Right renal cortex interstitium (tissue), 3 donors: ENCODE measurements around the gene DAPK3. TPM values are rescaled to one million over a fixed set of nuclear protein-coding genes. Genes with fewer than 3 reads are reported as not detected.
"Not testable (repeated sequence)": the region's sequence is repeated elsewhere in the genome, so short reads cannot be mapped to it uniquely, and the experiment has no call there.

Experiments used
- DNase-seq, 3 donors: peaks; one replicate each; pipeline ENCODE4 v3.0.0-alpha.2; 2013; ENCODE audit warnings: low read depth in 3 of 3, low spot score in 2 of 3
- polyA plus RNA-seq, 3 donors: library from polyadenylated mRNA; unstranded; fragments of 120-200 nt; gene quantifications; one replicate each; pipeline ENCODE4 v1.2.1, GENCODE V29; 2013; ENCODE audit not compliant: insufficient read length in 3 of 3

The DAPK3 gene
- polyA plus RNA-seq, 3 donors = 30.9 to 37.3 (median 30.9) TPM

DNA sequence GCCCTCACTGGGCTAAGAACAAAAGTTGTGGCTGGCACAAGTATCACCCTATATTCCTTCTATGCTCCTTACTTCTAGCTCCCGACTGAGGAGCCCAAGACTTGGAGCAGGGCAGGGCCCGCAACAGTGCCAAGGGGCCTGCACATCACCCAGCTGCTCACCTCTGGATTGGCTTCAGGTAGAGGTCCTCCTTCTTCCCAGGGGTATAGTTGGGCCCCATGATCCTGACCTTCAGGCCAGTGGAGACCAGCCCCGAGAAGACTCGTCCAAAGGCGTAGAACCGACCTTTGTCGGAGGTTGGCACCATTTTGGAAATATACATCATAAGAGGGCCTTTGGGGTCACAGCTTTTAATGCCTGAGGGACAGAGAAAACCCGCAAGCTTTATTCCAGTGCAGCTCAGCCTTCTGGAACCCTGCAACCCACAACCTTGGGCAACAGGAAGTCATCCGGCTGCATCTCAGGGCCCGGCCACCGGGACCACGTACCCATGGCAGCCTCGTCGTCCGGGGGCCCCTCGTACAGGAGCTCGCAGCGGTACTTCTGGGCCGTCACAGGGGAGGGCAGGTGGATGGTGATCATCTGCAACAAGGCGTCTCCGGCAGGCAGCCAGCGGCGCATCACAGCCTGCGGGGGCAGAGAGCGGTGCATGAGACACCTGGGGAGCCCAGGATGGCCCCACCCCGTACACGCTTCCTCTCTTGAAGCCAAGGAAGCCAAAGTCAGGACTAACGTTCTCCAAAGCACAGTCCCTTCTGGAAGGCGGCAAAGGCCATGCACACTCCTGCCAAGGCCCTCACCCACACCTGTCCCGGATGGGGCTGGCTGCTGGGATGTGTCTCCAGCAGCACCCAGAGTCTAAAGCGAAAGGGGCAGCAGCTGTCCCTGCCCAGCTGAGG, 9.7 kb upstream of the DAPK3 start:
- no peak for DNase-seq

DNA sequence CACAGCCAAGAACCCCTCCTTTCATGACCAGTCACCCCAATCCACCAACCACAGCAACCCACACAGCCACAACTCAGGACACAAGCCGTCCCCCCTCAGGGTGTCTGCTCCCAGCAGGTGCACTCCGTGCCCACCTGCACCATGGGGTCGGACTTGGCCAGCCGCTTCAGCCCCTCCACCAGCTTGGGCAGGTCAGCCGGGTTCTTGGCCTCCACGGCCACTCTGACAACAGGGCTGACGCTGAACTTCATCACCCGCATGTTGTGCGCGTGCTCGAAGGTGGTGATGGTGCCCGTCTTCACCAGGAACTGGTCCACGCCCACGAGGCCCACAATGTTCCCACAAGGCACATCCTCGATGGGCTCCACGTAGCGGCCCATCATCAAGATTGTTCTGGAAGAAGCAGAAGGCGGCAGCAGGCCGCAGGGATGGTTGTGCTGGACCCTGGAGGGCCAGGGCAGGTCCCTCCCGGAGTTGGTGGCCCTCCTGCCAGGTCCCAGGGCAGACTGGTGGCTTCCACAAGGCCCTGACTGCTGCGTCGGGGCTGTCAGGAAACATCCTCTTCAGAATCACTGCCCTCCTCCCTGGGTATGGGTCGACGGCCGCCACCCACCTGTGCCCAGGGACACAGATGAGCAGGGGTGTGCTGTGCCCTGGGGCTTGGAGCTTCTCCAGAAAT, 8.9 kb upstream of the DAPK3 start:
- no peak for DNase-seq

DNA sequence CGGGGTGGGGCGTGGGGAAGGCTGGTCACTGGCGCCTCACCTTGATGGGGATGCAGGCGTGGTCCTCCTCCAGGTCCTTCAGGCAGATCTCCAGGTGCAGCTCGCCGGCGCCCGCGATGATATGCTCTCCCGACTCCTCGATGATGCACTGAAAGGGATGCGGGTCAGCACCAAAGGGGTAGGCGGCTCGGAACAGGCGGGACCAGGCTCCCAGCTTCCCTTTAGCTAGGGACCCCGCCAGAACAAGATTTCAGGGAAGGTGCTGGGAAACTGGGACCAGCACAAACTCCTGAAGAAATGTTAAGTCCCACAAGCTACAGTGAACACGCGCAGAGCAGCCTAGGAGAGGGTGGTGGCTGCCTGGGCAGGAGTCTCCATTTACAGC, 8.4 kb upstream of the DAPK3 start:
- no peak for DNase-seq

DNA sequence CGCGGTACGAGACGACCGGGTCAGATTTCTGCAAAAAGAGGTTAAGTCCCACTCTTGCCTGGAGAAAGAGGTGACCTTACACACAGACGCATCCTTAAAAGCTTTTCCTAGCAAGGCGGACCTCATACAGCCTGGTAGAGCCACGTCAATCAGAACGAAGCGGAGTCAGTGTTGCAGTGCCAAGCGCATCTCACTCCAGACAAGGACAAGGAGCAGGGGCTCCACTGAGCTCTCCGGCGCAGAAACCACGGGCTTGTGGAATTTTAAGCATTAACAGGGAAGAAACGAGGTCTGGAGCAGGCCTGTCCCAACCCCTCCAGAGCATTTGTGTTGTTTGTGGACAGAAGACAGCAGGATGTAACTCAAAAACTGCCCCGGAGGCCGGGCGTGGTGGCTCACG, 7.2 kb upstream of the DAPK3 start:
- no peak for DNase-seq

DNA sequence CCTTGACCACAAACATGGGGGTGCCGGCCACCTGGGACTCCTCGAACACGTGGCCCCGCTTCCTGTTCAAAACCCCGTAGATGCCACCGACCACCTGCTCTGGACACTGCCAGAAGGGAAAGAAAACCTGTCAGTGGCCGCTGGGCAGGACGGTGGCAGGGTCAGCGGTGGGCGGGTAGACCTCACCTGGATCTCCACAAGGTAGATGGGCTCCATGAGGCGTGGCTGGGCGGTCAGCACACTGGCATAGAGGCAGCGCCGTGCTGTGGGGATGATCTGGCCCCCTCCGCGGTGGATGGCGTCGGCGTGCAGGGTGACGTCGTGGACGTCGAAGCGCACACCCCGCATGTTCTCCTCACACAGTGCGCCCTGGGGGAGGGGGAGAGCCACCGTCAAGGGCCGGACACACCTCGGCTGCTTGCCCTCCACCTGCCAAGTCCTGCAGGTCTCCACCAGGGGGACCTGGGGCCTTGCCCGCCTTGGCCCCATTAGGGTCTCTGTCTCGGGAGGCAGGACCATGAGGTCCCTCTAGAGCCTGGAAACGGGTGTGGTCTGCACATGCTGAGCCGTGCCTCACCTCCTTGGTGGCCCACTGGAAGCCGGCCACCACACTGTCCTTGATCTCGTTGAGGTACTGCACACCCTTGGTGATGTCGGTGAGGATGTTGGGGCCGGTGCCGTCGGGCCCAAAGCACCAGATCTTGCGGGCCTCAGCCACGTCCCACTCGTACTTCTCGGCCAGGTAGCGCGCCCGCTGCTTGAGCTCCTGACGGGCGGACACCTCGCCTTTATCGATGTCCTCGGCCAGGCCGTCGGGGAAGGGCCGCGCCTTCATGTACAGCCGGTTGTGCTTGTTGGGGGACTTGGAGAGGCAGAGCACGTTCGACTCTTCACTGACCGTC, 6.6 kb upstream of the DAPK3 start:
- no peak for DNase-seq

DNA sequence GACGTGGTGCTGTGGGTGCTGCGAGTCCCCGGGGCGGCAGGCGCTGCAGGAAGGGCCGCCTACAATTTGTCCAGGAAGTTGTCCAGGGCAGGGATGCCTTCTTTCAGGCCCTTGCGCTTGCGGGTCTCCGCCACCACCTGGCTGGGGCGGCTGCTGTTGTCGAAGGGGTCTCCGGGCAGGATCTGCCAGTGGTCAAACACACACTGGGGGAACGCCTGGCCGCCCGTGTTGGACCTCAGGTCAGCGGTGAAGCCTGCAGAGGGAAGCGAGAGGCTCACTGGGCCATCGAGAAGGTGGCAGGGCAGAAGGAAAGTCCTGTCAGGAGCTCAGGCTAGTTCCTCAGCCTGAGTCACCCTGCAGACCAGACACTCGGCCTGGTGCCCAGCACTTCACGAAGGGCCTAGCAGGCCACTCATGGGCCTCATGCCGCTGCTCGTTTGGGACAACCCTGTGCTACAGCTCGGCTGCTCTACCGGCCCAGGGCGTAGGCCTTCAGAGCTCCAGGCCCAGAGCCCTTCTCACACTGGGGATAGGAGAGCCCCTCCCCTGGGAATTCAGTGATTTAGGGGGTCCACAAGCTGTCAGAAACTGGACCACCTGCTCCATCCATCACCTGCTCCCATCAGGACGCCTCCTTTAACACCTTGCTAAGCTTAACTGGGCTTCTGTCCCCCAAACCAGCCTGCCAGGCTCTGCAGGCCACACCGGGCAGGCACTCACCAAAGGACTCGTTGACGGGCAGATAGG, 5.8 kb upstream of the DAPK3 start:
- DNase-seq = no peak

DNA sequence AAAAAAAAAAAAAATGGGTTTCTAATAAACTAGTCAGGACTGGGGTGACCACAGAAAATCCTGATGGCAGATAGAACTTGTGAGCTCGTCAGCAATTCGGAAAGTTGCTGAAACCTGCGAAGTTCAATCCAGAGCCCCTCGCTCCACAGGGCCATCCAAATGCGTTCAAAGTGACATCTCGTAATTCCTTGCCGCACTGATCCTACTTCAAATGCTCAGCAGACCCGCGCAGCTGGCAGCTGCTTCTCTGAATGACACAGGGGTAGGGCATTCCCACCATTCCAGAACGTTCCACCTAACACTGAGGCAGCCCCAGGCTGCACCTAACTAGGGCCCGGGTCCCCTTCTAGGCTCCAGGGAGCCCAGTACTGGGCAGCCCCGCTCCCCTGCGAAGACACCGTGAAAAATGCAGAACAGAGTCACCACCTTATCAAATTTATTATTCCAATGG, 4.8 kb upstream of the DAPK3 start:
- no peak for DNase-seq

DNA sequence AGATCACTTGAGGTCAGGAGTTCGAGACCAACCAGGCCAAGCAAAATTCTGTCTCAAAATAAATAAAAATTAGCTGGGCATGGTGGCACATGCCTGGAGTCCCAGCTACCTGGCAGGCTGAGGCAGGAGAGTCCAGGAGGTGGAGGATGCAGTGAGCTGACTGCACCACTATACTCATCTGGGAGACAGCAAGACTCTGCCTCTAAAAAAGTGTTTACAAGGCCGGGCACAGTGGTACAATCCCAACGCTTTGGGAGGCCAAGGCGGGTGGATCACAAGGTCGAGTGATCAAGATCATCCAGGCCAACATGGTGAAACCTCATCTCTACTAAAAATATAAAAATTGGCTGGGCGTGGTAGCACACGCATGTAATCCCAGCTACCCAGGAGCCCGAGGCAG, 4.2 kb upstream of the DAPK3 start:
- no peak for DNase-seq

DNA sequence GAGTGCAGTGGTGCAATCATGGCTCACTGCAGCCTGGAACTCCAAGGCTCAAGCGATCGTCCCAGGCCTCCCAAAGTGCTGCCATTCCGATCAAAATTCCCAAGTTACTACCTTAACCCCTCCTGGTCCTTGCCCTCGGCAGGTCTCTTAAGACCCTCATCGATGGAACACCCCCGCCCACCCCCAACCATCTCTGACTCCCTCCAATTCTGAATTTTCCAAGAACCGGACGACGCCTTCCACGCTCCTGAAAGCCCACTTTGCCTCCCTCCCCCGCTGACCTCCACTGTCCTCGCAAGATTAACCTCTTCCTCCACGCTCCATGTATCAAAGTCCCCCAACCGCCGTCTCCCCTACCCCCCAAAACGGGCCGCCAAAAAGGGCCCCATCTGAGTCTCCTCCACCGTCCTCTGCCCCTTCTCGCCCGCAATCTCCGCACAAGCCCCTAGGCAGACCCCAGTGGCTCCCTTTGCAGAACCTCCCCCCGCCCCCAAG, 539 bp downstream of the DAPK3 start:
- no peak for DNase-seq

DNA sequence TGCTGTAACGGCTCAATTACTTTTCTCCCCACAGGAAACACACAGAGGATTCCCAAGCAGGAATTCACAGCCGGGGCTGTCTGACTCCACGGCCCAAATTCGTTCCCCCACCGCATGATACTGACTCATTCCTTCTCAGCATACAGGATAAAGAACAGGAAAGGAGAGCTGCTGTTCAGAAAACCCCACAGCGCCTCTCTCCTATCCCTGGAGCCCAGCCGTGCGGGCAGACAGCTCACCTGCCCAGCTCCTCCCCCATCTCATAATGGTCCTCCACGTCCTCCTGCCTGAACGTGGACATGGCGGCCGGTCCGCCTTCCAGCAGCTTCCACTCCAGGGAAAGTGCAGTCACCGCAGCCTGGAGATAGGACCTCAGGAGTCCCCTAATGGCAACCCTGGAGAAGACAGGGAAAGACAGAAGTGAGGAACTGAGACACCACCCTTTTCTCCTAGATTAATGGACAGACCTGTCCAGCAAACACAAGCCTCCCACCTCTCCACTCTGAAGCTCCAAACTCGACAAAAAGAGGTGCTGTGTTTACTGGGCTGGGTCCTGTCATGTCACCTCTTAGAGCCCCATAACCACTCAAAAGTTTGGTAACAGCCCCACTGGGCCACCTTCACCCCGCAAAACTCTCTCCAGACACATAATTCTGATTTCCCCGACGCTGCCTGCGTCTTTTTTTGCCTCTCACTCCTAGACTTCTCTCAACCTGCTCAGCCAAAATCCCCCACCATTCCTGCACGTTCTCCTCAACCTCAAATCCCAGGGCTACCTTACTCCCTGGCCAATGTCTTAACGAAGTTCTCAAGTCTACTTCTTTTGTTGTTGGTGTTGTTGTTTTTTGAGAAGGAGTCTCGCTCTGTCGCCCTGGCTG, 1.2 kb downstream of the DAPK3 start:
- DNase-seq = no peak

DNA sequence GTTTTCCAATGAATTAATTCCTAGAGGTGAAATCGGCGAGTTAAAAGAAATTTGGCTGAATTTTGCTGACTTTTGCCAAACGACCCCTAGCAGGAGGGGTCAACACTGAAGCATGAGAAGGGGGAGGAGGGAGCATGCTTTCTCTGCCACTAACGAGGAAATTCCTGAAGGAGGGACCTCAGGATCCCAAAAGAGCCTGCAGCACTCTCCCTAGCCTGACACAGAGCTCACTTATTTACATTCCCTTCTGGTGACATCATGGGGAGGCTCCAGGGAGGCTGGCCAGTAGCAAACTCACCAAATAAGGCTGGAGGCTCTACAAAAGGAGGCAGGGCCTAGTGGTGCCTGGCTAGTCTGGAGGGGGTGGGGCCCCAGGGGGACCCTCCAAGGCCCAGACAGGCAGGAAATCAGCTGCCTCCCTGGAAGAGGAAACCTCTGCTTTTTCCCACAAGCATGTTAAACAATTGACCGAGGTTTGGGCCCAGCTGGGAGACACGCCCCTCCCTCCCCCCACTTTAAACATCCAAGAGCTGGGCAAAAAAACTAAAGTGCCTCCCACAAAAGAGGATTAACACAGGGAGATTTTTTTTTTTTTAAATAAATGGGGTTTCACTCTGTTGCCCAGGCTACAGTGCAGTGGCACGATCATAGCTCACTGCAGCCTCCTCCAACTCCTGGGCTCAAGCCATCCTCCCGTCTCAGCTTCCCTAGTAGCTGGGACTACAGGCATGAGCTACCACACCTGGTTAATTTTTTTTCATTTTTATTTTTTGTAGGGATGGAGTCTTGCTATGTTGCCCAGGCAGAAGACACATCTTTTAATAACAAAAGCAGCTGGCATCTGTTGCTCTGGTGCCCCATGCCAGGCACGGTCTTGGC, 2.1 kb downstream of the DAPK3 start:
- peak; percentile 75 to 81 (median 80) for DNase-seq

DNA sequence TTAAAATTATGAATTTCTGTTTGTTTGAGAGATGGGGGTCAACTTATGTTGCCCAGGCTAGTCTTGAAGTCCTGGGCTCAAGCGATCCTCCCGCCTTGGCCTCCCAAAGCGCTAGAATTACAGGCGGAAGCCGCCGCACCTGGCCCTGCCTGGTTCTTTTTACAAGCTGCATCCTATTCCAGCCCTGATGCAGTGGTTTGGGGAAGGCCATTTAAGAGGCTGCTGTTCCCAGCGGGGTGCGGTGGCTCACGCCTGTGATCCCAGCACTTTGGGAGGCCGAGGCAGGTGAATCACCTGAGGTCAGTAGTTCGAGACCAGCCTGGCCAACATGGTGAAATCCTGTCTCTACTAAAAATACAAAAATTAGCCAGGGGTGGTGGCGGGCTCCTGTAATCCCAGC, 2.9 kb downstream of the DAPK3 start:
- DNase-seq = not testable (repeated sequence)

DNA sequence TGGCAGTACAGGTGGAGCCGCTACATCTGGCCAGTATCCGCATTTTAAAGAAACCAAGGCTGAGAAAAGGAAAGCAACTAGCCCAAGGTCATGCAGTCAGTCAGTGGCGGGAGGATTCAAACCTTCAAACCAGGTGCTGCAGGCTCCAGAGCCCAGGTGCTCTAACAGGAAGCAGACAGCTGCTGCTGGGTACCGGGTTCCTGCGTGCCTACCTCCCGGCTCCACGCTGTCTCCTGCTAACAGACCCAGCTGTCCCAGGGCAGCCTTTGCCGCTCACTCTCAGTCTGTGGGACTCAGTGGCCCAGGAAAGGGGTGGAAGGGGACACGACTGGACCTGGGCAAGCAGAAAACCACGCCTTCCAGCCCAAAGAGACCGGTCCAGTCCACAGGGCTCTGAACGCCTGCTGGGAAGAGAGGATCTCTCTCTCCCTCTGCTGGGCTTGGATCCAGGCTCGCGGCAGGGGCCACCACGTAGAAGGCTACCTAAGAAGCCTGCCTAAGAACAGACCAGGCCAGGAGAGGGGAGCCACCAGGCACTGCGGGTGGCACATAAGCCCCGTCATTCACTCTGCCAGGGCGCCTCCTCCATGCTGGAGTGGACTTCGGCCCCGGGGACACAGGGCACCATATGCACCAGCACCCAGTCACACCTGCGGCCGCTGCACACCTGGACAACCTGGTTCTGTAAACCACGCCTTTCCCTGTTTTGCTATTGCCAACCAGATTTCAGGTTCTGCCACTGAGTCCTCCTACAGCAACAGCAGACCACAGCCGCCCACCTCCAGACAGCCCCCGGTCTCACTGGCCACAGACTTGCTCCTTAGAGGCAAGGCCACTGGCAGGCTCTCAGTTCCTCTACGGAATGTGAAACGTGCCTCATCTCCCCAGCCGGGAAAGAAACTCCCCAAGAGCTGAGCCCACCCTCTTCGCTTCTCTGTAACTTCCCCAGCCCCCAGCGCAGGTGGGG, 4.6 kb downstream of the DAPK3 start:
- DNase-seq = no peak

DNA sequence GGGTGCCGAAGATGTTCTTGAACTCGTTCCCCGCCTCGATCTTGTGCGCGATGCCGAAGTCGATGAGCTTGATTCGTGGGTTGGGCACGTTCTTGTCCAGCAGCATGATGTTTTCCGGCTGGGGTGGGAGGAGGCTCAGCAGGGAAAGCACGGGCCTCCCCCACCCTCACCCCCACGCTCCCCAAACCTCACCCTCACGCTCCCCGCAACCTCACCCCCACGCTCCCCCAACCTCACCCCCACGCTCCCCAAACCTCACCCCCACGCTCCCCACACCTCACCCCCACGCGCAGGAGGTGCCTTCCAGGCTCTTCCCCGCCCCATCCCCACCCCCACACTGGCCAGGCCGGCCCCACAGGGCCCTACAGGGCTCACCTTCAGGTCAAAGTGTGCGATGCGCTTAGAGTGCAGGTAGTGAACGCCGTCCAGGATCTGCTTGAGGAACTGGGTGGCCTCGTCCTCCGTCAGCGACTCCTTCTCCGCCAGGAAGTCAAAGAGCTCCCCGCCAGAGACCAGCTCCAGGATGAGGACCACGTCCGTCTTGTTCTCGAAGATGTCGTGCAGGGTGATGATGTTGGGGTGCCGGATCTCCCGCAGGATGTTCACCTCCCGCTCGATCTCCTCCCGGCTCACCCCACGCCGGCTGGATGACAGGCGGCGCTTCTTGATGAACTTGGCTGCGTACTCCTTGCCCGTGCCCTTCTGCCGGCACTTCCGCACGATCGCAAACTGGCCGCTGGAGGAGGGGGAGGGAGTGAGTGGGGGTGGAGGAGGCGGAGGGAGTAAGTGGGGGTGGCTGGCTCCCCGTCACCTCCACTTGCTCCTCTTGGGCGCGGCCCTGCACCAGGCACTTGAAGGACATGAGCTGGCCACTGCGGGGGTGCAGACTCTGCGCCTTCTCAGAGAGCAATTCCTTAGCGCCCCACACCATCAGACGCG, 6.4 kb downstream of the DAPK3 start:
- DNase-seq = no peak

DNA sequence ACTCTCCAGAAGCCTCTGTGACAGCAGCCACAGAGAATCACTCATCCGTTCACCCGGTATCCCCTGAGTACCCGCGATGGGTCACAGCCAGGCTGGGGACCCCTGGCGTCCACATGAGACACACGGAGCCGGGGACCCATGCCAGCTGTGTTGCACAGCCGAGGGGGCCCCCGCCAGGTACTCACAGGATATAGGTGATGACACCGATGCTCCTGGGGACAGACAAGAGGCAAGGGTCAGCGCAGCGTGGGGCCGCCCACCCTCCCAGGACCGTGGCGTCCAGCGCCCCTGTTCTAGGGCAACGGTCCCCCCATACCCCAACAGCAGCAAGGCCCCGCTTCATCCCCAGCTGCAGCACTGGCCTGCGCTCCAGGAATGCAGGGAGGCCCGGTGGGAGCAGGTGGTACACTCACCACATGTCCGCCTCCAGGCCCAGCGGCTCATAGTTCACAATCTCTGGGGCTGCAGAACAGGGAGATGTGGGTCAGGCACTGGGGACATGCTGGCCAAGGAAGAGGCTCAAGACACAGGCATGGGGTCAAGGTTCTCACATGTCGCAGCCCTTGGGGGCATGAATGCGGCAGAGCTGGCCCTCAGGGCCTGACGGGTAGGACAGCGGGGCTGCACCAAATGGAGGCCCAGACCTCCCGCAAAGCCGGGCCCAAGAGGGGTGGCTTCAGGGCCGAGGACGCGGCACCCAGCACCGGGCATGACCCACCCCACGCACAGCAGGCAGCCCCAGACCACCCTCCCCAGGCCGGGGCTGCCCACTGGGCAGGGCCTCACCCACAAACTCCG, 7.2 kb downstream of the DAPK3 start:
- no peak for DNase-seq
